Heart left ventricle (tissue), 16 donors: ENCODE data around the gene HIC1. TPM values are rescaled to one million over a fixed set of nuclear protein-coding genes. Genes with fewer than 3 reads are reported as not detected.

Experiments used
- ATAC-seq, 4 donors: fragments of 200-7000 bp; cut with Tn5 transposase; one replicate each; pipeline ENCODE4 v1.9.1; 2020 to 2022; ENCODE audit warnings: moderate library complexity in 4 of 4, mild to moderate bottlenecking in 3 of 4, moderate number of reproducible peaks in 1 of 4
- DNase-seq, 5 donors: peaks; one replicate each; pipeline ENCODE4 v3.0.0-alpha.2; 2020
- H3K27ac ChIP-seq, 12 donors: fragments of 200-600 bp; sonication (generic) in 4 of 12; one replicate each; pipeline versions ENCODE4 v1.5.0 to v1.8.0; 2016 to 2022; ENCODE audit warnings: mild to moderate bottlenecking in 2 of 12
- H3K27me3 ChIP-seq, 9 donors: fragments of 200-600 bp; sonication (generic) in 2 of 9; one replicate each; pipeline versions ENCODE4 v1.5.1 to v1.8.0; 2016 to 2022; ENCODE audit warnings: mild to moderate bottlenecking in 3 of 9
- H3K36me3 ChIP-seq, 9 donors: fragments of 200-600 bp; sonication (generic) in 2 of 9; one replicate each; pipeline versions ENCODE4 v1.5.0 to v1.8.0; 2018 to 2022; ENCODE audit warnings: mild to moderate bottlenecking in 2 of 9
- H3K4me1 ChIP-seq, 12 donors: fragments of 200-600 bp; sonication (generic) in 4 of 12; one replicate each; pipeline versions ENCODE4 v1.5.0 to v1.8.0; 2016 to 2022; ENCODE audit warnings: mild to moderate bottlenecking in 3 of 12
- H3K4me3 ChIP-seq, 12 donors: fragments of 200-600 bp; sonication (generic) in 4 of 12; one replicate each; pipeline versions ENCODE4 v1.5.0 to v1.8.0; 2017 to 2022; ENCODE audit warnings: mild to moderate bottlenecking in 9 of 12, moderate library complexity in 4 of 12
- H3K9me3 ChIP-seq, 12 donors: fragments of 200-600 bp; sonication (generic) in 4 of 12; one replicate each; pipeline versions ENCODE4 v1.5.0 to v1.8.0; 2016 to 2022; ENCODE audit warnings: mild to moderate bottlenecking in 1 of 12
- POLR2A ChIP-seq, 2 donors: fragments of 450-650 bp; IDR thresholded peaks; one replicate each; pipeline ENCODE4 v1.6.1; 2017; ENCODE audit warnings: antibody characterized with exemption in 2 of 2, mild to moderate bottlenecking in 2 of 2, moderate library complexity in 2 of 2
- WGBS, 4 donors: extraction: QIAGEN DNeasy Blood & Tissue Kit in 2 of 4; methylation state at CpG; one replicate each; pipeline versions ENCODE4 v1.1.5 to v1.1.7; 2013 to 2018; 5-methylcytosine and 5-hydroxymethylcytosine counted together
- intact Hi-C, 10 donors: fragments of 100-400 bp; cut with DNase I; formaldehyde crosslinking; loops; one replicate each; pipeline versions ENCODE4 v1.11.1 to v1.14.2; 2022
- polyA plus RNA-seq, 2 donors: library from polyadenylated mRNA; stranded (reverse); fragments of 200-250 nt; gene quantifications; one replicate each; pipeline ENCODE4 v1.2.3, GENCODE V29; 2013
- total RNA-seq, 9 donors: library from RNA; depleted of rRNA in 2 of 9; stranded (reverse); fragments of >200 nt in 2 of 9; fragmentation: NEBNext Ultra II Directional in 3 of 9; extraction: Animal tissue kit (Norgen Biotek cat#: 25700) in 3 of 9; gene quantifications; one replicate each; pipeline versions ENCODE4 v1.1.0 to v1.2.4, GENCODE V29; 2016 to 2023
- TF ChIP-seq, protein P1 (sequence below), 12 donors: fragments of 200-600 bp; sonication (generic) in 4 of 12; IDR thresholded peaks; one replicate each; pipeline versions ENCODE4 v1.5.0 to v1.8.0; 2018 to 2022; ENCODE audit warnings: antibody characterized with exemption in 12 of 12, mild to moderate bottlenecking in 5 of 12
- donor health status: ischemic (EF 13 %, LVEDD 7.1; RV severe dilation, severe dysfunction).
- donor health status: healthy with polysubstance abuse.
- donor health status: DM: no; HTN: yes; CAD: no.
- donor health status: DM: no; HTN: no; CAD: no.
- donor health status: ischemic (EF 25% LVEDD 6.9; RV normal size, moderate dysfunction).
- donor health status: ischemic (EF 25% LVEDD 5.7; RV mildly dilated, moderate dysfunction).
- donor health status: healthy.
- donor health status: DM: yes; HTN: yes; CAD: no.
- donor health status: ischemic (EF 35%, LVEDD 5.7; RV mildly dilated, moderate dysfunction).
- donor health status: nonischemic (EF 11% LVEDD 7.7; RV severe dilation, severe dysfunction).
- donor health status: DM: yes; HTN: yes; CAD: no.
- donor health status: PGD.
- donor health status: ischemic (EF 29% LVEDD 5.4; RV normal size, mild dysfunction).
- donor health status: nonischemic (EF 23%, LVEDD 6.1; RV moderate dilation, normal function).

HIC1 gene
- total and polyA plus RNA-seq, 11 donors, result 8.3 to 29.6 (median 14.2) TPM

DNA sequence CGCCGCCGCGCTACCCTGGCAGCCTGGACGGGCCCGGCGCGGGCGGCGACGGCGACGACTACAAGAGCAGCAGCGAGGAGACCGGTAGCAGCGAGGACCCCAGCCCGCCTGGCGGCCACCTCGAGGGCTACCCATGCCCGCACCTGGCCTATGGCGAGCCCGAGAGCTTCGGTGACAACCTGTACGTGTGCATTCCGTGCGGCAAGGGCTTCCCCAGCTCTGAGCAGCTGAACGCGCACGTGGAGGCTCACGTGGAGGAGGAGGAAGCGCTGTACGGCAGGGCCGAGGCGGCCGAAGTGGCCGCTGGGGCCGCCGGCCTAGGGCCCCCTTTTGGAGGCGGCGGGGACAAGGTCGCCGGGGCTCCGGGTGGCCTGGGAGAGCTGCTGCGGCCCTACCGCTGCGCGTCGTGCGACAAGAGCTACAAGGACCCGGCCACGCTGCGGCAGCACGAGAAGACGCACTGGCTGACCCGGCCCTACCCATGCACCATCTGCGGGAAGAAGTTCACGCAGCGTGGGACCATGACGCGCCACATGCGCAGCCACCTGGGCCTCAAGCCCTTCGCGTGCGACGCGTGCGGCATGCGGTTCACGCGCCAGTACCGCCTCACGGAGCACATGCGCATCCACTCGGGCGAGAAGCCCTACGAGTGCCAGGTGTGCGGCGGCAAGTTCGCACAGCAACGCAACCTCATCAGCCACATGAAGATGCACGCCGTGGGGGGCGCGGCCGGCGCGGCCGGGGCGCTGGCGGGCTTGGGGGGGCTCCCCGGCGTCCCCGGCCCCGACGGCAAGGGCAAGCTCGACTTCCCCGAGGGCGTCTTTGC is 3.1 kb downstream of the HIC1 start:
- Histone ChIP-seq H3K4me1 (peaks cover 2 to 91% (median 65%) of the 10 kb centered on the region in 12 donors), H3K27ac (peak overlapping the region; percentile 67 to 98 (median 92)), H3K4me3 (peak overlapping the region; percentile 24 to 87 (median 66)), H3K9me3 (no peaks in the 10 kb centered on the region), H3K27me3 (peaks cover 0 to 51% (median 10%) of the 10 kb centered on the region in 9 donors), H3K36me3 (peaks cover 0 to 59% (median 22%) of the 10 kb centered on the region in 9 donors)
- 20 to 29% (median 22%) methylated on average over 32 to 98 of the region's 98 CpGs for WGBS, 4 donors
- DNase-seq (peak in 1 of 5 donors; percentile 48), ATAC-seq (no peak)
- TF ChIP-seq, protein P1, sequence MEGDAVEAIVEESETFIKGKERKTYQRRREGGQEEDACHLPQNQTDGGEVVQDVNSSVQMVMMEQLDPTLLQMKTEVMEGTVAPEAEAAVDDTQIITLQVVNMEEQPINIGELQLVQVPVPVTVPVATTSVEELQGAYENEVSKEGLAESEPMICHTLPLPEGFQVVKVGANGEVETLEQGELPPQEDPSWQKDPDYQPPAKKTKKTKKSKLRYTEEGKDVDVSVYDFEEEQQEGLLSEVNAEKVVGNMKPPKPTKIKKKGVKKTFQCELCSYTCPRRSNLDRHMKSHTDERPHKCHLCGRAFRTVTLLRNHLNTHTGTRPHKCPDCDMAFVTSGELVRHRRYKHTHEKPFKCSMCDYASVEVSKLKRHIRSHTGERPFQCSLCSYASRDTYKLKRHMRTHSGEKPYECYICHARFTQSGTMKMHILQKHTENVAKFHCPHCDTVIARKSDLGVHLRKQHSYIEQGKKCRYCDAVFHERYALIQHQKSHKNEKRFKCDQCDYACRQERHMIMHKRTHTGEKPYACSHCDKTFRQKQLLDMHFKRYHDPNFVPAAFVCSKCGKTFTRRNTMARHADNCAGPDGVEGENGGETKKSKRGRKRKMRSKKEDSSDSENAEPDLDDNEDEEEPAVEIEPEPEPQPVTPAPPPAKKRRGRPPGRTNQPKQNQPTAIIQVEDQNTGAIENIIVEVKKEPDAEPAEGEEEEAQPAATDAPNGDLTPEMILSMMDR (IDR thresholded peaks at IDR 0.05), result no peak
- TF ChIP-seq POLR2A (IDR thresholded peaks at IDR 0.05), result no peak
- intact Hi-C loops, result loop anchor here in 3 of 10 donors (2.0 to 10.0 kb wide), 4 partner anchors 34 to 227 kb away; no protein-coding TSS in a partner anchor

DNA sequence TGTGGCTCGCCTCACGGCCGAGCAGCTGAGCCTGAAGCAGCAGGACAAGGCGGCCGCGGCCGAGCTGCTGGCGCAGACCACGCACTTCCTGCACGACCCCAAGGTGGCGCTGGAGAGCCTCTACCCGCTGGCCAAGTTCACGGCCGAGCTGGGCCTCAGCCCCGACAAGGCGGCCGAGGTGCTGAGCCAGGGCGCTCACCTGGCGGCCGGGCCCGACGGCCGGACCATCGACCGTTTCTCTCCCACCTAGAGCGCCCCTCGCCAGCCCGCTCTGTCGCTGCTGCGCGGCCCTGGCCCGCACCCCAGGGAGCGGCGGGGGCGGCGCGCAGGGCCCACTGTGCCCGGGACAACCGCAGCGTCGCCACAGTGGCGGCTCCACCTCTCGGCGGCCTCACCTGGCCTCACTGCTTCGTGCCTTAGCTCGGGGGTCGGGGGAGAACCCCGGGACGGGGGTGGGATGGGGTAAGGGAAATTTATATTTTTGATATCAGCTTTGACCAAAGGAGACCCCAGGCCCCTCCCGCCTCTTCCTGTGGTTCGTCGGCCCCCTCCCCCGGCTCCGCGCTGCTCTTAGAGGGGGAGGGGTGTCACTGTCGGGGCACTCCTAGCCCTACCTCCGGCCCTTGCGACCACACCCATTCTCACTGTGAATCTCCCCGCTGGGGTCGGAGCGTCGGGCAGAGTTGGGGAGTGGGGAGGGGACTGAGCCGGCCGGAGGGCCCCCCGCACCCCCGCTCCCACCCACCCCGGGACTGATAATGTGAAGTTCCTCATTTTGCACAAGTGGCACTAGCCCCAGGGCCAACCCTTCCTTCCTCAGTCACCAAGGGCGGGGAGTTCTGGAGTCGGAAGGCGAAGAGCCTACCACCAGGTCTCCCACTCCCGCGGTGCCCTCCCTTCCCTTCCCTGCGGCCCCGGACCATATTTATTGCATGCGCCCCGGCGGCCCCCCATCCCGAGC is 4.0 kb downstream of the HIC1 start:
- WGBS, 4 donors, result 15 to 33% (median 17%) methylated on average over 59 to 78 of the region's 78 CpGs
- TF ChIP-seq POLR2A (IDR thresholded peaks at IDR 0.05), result no peak
- TF ChIP-seq, protein P1 (IDR thresholded peaks at IDR 0.05), result peak; percentile 69 to 87 (median 80)
- peak overlapping the region; percentile 24 to 87 (median 66) for H3K4me3 ChIP-seq
- H3K4me1 ChIP-seq, result peaks cover 3 to 92% (median 62%) of the 10 kb centered on the region in 12 donors
- peak; percentile 83 to 93 (median 84) for DNase-seq
- peaks cover 0 to 43% (median 10%) of the 10 kb centered on the region in 9 donors for H3K27me3 ChIP-seq
- no peaks in the 10 kb centered on the region for H3K9me3 ChIP-seq
- intact Hi-C loops, result loop anchor here in 3 of 10 donors (2.0 to 10.0 kb wide), 4 partner anchors 33 to 226 kb away; no protein-coding TSS in a partner anchor
- peaks cover 0 to 63% (median 31%) of the 10 kb centered on the region in 9 donors for H3K36me3 ChIP-seq
- ATAC-seq, result peak in 3 of 4 donors; percentile 19 to 43 (median 30)
- peak overlapping the region; percentile 67 to 98 (median 92) for H3K27ac ChIP-seq

DNA sequence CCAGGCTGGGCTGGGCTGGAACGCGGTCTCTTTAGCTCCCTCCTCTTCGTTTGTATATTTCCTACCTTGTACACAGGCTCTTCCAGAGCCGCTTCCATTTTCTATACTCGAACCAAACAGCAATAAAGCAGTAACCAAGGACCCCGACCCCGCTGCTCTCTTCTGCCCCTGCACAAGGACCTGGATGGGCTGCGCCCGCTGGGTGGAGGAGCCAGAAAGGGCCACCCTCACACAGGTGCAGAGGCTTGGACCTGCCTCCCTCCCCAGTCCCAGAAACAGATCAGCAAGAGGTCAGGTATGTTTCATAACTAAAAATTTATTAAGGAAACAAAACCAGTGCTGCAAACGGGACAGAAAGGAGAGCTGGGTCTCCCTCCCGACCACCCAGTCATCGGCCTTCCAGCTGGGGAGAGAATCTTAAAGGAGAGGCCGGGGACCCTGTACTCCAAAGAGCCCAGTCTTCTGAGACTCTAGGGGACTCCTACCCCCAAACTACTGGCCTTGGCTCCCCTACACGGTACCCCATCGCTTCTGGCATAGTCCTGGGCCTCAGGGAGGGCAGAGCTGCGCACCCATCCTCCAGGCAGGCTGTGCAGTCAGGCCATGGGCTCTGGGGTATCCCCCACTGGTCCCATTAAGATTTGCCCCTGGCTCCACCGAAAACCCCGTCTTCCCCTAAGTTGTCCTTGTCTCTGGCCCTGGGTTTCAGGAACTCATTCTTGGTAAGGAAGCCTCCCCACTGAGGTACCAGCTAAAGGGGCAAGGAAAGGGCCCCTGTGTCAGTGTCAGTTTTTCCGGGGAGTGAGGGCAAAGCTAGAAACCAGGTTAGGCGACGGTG is 4.9 kb downstream of the HIC1 start:
- intact Hi-C loops, result loop anchor here in 7 of 10 donors (2.0 to 10.0 kb wide), 7 partner anchors 33 to 225 kb away; no protein-coding TSS in a partner anchor
- TF ChIP-seq POLR2A (IDR thresholded peaks at IDR 0.05), result no peak
- TF ChIP-seq, protein P1 (IDR thresholded peaks at IDR 0.05), result no peak
- 50 to 61% (median 58%) methylated on average over 21 of the region's 21 CpGs for WGBS, 4 donors
- DNase-seq (no peak), ATAC-seq (no peak)
- H3K27ac ChIP-seq, result peak overlapping the region; percentile 67 to 98 (median 92)
- peaks cover 3 to 92% (median 62%) of the 10 kb centered on the region in 12 donors for H3K4me1 ChIP-seq
- peaks cover 0 to 43% (median 10%) of the 10 kb centered on the region in 9 donors for H3K27me3 ChIP-seq
- H3K4me3 ChIP-seq, result peak overlapping the region in 11 of 12 donors; percentile 24 to 87 (median 68)
- H3K9me3 ChIP-seq, result no peaks in the 10 kb centered on the region
- peaks cover 0 to 66% (median 40%) of the 10 kb centered on the region in 9 donors for H3K36me3 ChIP-seq
